Tibial nerve (tissue), 4 donors: Measurements from ENCODE around the gene BEX4. TPM values are rescaled to one million over a fixed set of nuclear protein-coding genes. Genes with fewer than 3 reads are reported as not detected.

ENCODE experiments used
- DNase-seq, 2 donors: peaks; one replicate each; pipeline ENCODE4 v3.0.0-alpha.2; 2019; ENCODE audit warnings: low spot score in 2 of 2
- H3K27ac ChIP-seq, 4 donors: fragments of 200-600 bp; sonication (generic) in 3 of 4; one replicate each; pipeline ENCODE4 v1.5.1; 2017 to 2019; ENCODE audit warnings: mild to moderate bottlenecking in 1 of 4
- H3K27me3 ChIP-seq, 2 donors: fragments of 200-600 bp; sonication (generic) in 1 of 2; one replicate each; pipeline versions ENCODE4 v1.5.1 to v1.6.0; 2017 to 2019
- H3K36me3 ChIP-seq, 3 donors: fragments of 200-600 bp; sonication (generic); one replicate each; pipeline ENCODE4 v1.5.1; 2018 to 2019
- H3K4me1 ChIP-seq, 4 donors: fragments of 200-600 bp; sonication (generic) in 3 of 4; one replicate each; pipeline ENCODE4 v1.5.1; 2017 to 2019
- H3K4me3 ChIP-seq, 4 donors: fragments of 200-600 bp; sonication (generic) in 3 of 4; one replicate each; pipeline ENCODE4 v1.5.1; 2017 to 2019; ENCODE audit warnings: mild to moderate bottlenecking in 1 of 4, moderate library complexity in 1 of 4
- H3K9me3 ChIP-seq, 4 donors: fragments of 200-600 bp; sonication (generic) in 3 of 4; one replicate each; pipeline ENCODE4 v1.5.1; 2017 to 2019
- EP300 ChIP-seq, 2 donors: sonication (generic); formaldehyde crosslinking; IDR thresholded peaks; one replicate each; pipeline ENCODE4 v1.6.1; 2017; ENCODE audit warnings: antibody characterized with exemption in 2 of 2, mild to moderate bottlenecking in 1 of 2
- POLR2A ChIP-seq, 2 donors: fragments of 450-650 bp; IDR thresholded peaks; one replicate each; pipeline ENCODE4 v1.6.1; 2017; ENCODE audit warnings: antibody characterized with exemption in 2 of 2, mild to moderate bottlenecking in 2 of 2, moderate library complexity in 2 of 2
- WGBS, 2 donors: methylation state at CpG; one replicate each; pipeline ENCODE4 v1.1.5; 2018; 5-methylcytosine and 5-hydroxymethylcytosine counted together
- total RNA-seq, 4 donors: library from RNA; depleted of rRNA; stranded (reverse); fragments of >200 nt; gene quantifications; one replicate each; pipeline ENCODE4 v1.1.0, GENCODE V29; 2016
- TF ChIP-seq, protein P1 (sequence below), 5 experiments: fragments of 200-600 bp in 3 of 5; fragments of 450-650 bp in 2 of 5; sonication (generic) in 3 of 5; IDR thresholded peaks; one replicate each; pipeline ENCODE4 v1.5.1; 2016 to 2019; ENCODE audit warnings: antibody characterized with exemption in 5 of 5, mild to moderate bottlenecking in 3 of 5, moderate library complexity in 2 of 5

BEX4 gene
- total RNA-seq, 4 donors from 2014 or later, result 25.3 to 39.3 (median 29.7) TPM

DNA sequence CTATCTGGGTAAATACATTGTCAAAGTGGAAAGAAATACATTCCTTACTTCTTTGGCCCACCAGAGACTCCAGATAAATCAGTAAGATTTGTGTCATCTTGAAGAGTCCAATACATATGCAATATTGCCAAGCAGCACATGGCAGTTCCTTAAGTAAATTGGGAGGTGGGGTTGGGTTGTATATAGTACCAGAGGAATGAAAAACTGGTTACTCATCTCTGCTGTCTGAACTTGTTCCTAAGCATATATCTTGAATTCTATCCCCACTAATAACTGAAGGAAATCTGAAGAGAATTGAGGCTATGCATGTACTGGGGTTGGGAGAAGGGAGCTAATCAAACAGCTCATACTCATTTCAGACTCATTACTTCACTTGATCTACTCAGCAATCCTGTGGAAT, 25.2 kb downstream of the BEX4 start:
- Histone ChIP-seq H3K4me3 (no peak overlapping the region), H3K27me3 (peaks cover 0 to 24% of the 10 kb centered on the region in 2 donors), H3K4me1 (no peaks in the 10 kb centered on the region), H3K27ac (no peak overlapping the region), H3K9me3 (no peaks in the 10 kb centered on the region), H3K36me3 (no peaks in the 10 kb centered on the region)
- DNase-seq, result no peak
- TF ChIP-seq EP300 (IDR thresholded peaks at IDR 0.05) (no peak), POLR2A (IDR thresholded peaks at IDR 0.05) (no peak)
- TF ChIP-seq, protein P1, sequence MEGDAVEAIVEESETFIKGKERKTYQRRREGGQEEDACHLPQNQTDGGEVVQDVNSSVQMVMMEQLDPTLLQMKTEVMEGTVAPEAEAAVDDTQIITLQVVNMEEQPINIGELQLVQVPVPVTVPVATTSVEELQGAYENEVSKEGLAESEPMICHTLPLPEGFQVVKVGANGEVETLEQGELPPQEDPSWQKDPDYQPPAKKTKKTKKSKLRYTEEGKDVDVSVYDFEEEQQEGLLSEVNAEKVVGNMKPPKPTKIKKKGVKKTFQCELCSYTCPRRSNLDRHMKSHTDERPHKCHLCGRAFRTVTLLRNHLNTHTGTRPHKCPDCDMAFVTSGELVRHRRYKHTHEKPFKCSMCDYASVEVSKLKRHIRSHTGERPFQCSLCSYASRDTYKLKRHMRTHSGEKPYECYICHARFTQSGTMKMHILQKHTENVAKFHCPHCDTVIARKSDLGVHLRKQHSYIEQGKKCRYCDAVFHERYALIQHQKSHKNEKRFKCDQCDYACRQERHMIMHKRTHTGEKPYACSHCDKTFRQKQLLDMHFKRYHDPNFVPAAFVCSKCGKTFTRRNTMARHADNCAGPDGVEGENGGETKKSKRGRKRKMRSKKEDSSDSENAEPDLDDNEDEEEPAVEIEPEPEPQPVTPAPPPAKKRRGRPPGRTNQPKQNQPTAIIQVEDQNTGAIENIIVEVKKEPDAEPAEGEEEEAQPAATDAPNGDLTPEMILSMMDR (IDR thresholded peaks at IDR 0.05), result no peak

DNA sequence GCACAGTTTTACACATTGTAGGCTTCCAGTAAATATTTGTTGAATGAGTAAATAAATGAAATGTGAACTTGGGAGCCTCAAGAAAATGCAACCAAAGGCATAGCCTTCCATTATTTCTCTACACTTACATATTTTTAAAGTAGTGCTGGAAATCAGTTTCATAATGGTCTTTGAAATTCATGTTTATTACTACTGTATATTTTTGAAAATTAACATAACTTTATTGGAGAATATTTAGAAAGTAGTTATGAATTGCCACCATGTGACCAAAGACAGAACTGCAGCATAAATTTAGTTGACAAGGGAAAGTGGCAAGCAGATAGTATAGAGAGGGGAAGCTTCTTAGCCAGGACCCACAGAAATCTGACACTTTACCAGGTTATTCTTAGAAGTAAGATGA, 33.6 kb downstream of the BEX4 start:
- H3K27me3 ChIP-seq, result peaks cover 0 to 3% of the 10 kb centered on the region in 2 donors
- H3K4me1 ChIP-seq, result peaks cover 0 to 6% (median 0%) of the 10 kb centered on the region in 4 donors
- H3K9me3 ChIP-seq, result no peaks in the 10 kb centered on the region
- H3K27ac ChIP-seq, result no peak overlapping the region
- H3K4me3 ChIP-seq, result no peak overlapping the region
- peak in 1 of 2 donors; percentile 38 for DNase-seq
- TF ChIP-seq, protein P1 (IDR thresholded peaks at IDR 0.05), result peak in 3 of 5 experiments; percentile 25 to 59 (median 25)
- TF ChIP-seq EP300 (IDR thresholded peaks at IDR 0.05), result no peak
- TF ChIP-seq POLR2A (IDR thresholded peaks at IDR 0.05), result no peak
- H3K36me3 ChIP-seq, result no peaks in the 10 kb centered on the region

DNA sequence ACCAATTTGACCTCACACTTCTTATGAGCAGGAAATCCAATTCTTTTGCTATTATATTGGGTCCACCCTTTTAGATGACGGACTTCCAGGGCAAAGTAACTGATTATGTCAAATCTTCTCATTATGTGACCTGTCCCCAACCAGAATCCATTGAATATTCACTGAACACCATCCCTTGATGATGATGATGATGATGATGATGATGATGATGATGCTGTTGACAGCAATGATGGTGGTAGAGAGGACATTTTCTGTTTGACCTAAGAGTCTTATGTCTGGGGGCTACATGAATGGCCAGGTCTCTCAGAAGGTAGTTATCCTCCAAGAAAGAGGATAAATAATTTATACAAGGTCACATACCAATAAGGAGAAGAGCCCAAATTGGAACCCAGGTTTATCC, 34.9 kb downstream of the BEX4 start:
- Histone ChIP-seq H3K27ac (no peak overlapping the region), H3K9me3 (no peaks in the 10 kb centered on the region), H3K4me1 (peaks cover 0 to 8% (median 0%) of the 10 kb centered on the region in 4 donors), H3K27me3 (peaks cover 0 to 12% of the 10 kb centered on the region in 2 donors), H3K4me3 (no peak overlapping the region), H3K36me3 (no peaks in the 10 kb centered on the region)
- WGBS, 2 donors, result 55 to 83% methylated on average over 1 of the region's 1 CpG
- DNase-seq, result no peak
- TF ChIP-seq, protein P1 (IDR thresholded peaks at IDR 0.05), result no peak
- TF ChIP-seq EP300 (IDR thresholded peaks at IDR 0.05), result no peak
- TF ChIP-seq POLR2A (IDR thresholded peaks at IDR 0.05), result no peak

DNA sequence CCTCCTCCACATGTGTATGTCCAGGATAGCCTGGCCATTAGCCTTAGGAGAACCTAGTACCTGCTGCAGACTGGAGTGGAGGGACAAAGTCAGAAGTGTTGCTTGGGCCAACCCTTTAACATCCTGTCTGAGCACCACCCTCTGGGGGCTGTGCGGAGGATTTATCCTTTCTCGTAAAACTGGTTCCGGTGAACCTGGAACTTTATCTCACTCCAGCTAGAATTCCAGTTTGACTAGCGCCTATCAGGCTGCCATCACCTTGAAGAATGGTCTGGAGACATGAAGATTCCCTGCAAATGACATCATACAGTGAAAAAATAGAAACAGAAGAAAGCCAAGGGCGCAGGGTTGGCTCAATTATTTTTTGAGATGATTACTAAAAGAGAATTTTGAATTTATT, 36.1 kb downstream of the BEX4 start:
- TF ChIP-seq EP300 (IDR thresholded peaks at IDR 0.05), result no peak
- TF ChIP-seq, protein P1 (IDR thresholded peaks at IDR 0.05), result no peak
- TF ChIP-seq POLR2A (IDR thresholded peaks at IDR 0.05), result no peak
- no peaks in the 10 kb centered on the region for H3K9me3 ChIP-seq
- no peak for DNase-seq
- WGBS, 2 donors, result 64 to 72% methylated on average over 5 of the region's 5 CpGs
- H3K27ac ChIP-seq, result no peak overlapping the region
- no peak overlapping the region for H3K4me3 ChIP-seq
- H3K4me1 ChIP-seq, result peaks cover 0 to 8% (median 0%) of the 10 kb centered on the region in 4 donors
- H3K36me3 ChIP-seq, result no peaks in the 10 kb centered on the region
- H3K27me3 ChIP-seq, result peaks cover 0 to 12% of the 10 kb centered on the region in 2 donors

DNA sequence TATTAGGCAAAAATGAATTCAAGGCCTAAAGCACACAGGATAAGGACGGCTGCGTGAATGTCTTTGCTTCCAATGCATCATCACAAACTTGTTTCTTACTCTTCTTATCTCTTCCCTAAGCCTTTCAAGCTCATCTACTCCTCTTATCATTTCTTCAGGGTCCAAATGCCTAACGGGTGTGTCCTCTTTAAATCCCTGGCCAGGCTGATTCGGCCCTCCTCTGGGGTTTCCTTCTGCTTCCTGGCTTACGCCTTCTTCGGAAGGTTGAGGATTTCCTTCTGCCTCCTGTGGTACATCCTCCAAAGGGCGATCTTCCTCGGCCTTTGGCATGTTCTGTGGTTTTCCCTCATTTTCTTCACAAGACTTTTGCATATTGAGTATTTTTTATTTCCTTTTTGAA, 38.7 kb downstream of the BEX4 start:
- H3K4me3 ChIP-seq, result peak overlapping the region; percentile 24 to 64 (median 48)
- TF ChIP-seq POLR2A (IDR thresholded peaks at IDR 0.05), result no peak
- TF ChIP-seq EP300 (IDR thresholded peaks at IDR 0.05), result no peak
- TF ChIP-seq, protein P1 (IDR thresholded peaks at IDR 0.05), result no peak
- WGBS, 2 donors, result 11 to 48% methylated on average over 8 of the region's 8 CpGs
- H3K27me3 ChIP-seq, result peaks cover 0 to 12% of the 10 kb centered on the region in 2 donors
- no peaks in the 10 kb centered on the region for H3K9me3 ChIP-seq
- DNase-seq, result no peak
- H3K36me3 ChIP-seq, result no peaks in the 10 kb centered on the region
- peak overlapping the region; percentile 75 to 91 (median 82) for H3K27ac ChIP-seq
- peaks cover 0 to 8% (median 0%) of the 10 kb centered on the region in 4 donors for H3K4me1 ChIP-seq
